HuH-7 (cell line): ENCODE data around the gene ZFAND4.
"Not testable (repeated sequence)": the region's sequence is repeated elsewhere in the genome, so short reads cannot be mapped to it uniquely, and the experiment has no call there.

ENCODE experiments used
- DNase-seq: peaks from one replicate; pipeline ENCODE4 v3.0.0; 2011; ENCODE audit warnings: low spot score

ZFAND4 gene

GRCh38 chr10:45672181-45673073 is at the start of gene ZFAND4:
Gene ZFAND4, minus strand, starts transcription at chr10:45672772. Its CDS starts 9,047 bp downstream, at chr10:45663725.
- DNase-seq = peak; percentile 85

DNA sequence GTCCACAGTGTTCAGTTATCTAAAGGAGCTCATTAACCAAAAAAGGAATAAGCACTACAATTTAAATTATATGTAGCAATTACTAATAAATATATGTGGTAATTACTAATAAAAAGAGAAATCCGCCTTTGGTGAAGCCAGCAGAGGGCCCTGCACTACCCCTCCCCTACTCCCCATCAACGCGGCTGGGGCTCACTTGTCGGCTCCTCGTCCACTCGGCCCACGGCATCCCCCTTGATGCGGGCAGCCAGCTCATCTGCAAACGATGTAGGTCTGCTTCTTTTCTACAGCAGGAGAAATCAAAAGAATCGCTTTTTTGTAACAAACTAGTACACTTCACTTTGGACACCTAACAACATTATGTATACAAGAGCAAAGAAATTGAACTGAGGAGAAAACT is 48.9 kb upstream of the ZFAND4 start:
- DNase-seq = not testable (repeated sequence)

GRCh38 chr10:45717642-45718041 is 45.1 kb upstream of the ZFAND4 start:
- DNase-seq = not testable (repeated sequence)

GRCh38 chr10:45717053-45717452 is 44.5 kb upstream of the ZFAND4 start:
- DNase-seq = not testable (repeated sequence)

- DNase-seq = not testable (repeated sequence)
Measured at GRCh38 chr10:45711223-45711622, 38.7 kb upstream of the ZFAND4 start.

DNA sequence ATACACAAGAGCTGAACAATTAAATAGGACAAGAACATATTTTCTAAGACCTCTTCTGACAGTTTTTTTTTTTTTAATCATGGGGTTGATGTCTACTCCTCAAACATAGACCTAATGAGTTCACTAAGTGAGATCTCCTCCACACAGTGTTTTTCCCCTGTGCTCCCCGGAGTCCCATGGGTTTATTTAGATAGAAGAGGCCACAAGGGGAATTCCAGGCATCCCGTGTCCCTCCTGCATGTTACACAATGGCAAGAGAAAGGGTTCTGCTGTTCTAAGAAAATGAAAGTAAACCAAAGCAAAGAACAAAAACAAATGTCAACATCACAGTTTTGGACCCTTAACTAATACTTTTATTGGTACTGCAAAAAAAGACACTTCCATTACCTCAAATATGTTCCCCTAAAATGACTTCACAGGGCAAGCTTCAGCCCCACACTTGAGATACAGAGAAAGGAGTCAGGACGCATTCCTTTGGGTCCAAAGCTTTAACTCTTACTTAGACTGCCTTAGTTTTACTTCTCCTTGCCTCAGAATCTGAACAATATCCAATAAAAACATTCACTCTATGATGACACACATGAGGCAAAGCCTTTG is 37.7 kb upstream of the ZFAND4 start:
- not testable (repeated sequence) for DNase-seq

GRCh38 chr10:45678467-45678866 is 5.9 kb upstream of the ZFAND4 start:
- not testable (repeated sequence) for DNase-seq

GRCh38 chr10:45675388-45675787 is 2.8 kb upstream of the ZFAND4 start:
- no peak for DNase-seq

GRCh38 chr10:45673074-45673648 is 589 bp upstream of the ZFAND4 start:
- no peak for DNase-seq

DNA sequence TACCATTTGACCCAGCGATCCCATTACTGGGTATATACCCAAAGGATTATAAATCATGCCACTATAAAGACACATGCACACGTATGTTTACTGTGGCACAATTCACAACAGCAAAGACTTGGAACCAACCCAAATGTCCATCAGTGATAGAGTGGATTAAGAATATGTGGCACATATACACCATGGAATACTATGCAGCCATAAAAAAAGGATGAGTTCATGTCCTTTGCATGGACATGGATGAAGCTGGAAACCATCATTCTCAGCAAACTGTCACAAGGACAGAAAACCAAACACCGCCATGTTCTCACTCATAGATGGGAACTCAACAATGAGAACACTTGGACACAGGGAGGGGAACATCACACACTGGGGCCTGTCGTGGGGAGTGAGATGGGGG is 1.3 kb downstream of the ZFAND4 start:
- not testable (repeated sequence) for DNase-seq

GRCh38 chr10:45669897-45670296 is 2.7 kb downstream of the ZFAND4 start:
- DNase-seq = not testable (repeated sequence)

DNA sequence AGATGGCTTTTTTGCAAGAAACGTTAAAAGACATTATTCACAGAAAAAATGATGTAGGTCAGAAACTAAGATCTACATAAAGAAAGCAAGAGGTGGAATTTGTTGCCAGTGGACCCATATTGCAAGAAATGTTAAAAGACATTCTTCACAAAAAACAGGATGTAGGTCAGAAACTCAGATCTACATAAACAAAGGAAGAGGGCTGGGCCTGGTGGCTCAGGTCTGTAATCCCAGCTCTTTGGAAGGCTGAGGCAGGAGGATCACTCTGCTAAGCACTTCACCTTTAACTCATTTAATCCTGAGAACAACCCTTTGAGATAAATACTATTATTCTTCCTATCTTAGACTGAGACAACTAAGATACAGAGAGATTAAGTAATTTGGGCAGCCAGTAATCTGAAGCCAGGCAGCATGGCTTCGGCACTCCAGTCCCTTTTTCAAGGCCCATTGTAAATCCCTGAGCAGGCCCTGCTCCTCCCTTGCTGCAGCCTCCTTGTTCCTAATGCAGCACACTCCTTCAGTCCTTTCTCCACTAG is 11.6 kb downstream of the ZFAND4 start:
- DNase-seq = no peak

DNA sequence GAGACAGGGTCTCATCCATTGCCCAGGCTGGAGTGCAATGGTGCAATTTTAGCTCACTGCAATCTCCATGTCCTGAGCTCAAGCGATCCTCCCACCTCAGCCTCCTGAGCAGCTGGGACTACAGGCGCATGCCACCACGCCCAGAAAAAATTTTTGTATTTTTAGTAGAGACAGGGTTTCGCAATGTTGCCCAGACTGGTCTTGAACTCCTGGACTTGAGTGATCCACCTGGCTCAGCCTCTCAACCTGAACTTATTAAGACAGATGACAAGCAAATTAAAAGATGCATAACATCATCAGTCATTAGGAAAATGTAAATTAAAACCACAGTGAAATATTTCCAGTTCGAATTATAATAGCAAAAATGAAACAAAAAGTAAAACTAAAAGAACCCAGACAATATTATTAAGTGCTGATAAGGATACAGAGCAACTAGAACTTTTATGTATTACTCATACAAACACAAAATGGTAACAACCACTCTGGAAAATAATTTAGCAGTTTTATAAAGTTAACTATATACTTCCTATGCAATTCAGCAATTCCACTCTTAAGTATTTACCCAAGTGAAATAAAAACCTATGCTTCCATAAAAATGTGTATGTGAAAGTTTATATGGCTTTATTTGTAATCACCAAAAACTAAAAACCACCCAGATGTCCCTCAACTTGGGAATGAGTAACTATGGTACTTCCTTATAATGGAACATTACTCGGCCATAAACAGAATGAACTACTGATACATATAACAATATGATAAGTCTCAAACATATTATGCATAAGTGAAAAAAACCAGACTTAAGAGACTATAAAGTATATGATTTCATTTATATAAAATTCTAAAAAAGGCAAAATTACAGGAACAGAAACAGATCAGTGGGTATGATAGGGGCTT is 15.3 kb downstream of the ZFAND4 start:
- no peak for DNase-seq

GRCh38 chr10:45655219-45655618 is 17.4 kb downstream of the ZFAND4 start:
- DNase-seq = no peak

DNA sequence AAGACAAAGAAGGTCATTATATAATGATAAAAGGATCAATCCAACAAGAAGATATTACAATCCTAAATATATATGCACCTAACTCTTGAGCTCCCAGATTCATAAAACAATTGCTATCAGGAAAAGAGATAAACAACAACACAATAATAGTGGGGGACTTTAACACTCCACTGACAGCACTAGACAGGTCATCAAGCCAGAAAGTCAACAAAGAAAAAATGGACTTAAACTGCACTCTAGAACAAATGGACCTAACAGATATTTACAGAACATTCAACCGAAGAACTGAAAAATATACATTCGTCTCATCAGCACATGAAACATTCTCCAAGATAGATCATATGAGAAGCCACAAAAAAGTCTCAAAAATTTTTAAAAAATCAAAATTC is 17.8 kb downstream of the ZFAND4 start:
- not testable (repeated sequence) for DNase-seq

DNA sequence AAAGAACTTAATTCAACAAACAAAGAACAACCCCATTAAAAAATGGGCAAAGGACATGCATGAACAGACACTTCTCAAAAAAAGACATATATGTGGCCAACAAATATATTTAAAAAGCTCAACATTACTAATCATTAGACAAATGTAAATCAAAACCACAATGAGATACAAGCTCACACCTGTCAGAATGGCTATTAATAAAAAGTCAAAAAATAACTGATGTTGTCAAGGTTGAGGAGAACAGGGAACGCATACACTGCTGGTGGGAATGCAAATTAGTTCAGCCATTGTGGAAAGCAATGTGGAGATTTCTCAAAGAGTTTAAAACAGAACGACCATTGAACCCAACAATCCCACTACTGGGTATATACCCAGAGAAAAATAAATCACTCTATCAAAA is 19.1 kb downstream of the ZFAND4 start:
- DNase-seq = no peak

- DNase-seq = no peak
Measured at GRCh38 chr10:45652511-45652910, 20.1 kb downstream of the ZFAND4 start.

DNA sequence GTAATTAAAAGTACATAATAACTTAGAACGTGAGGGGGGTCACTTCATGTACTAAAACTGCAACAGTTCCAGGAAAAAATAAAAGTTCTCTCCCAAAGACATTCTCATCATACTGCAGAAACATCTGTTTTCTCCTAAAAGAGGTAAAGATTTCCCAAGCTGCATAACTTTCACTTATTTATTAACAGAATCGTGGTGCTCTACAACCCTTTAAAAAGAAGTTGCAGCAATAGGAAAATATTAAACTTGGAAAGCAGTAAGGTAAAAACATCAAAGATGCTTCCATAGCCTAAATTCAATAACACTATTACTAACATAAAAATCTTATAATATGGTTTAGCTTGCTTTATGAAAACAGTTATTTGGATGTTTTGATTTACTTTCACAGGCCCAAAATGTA is 23.3 kb downstream of the ZFAND4 start:
- DNase-seq = no peak

DNA sequence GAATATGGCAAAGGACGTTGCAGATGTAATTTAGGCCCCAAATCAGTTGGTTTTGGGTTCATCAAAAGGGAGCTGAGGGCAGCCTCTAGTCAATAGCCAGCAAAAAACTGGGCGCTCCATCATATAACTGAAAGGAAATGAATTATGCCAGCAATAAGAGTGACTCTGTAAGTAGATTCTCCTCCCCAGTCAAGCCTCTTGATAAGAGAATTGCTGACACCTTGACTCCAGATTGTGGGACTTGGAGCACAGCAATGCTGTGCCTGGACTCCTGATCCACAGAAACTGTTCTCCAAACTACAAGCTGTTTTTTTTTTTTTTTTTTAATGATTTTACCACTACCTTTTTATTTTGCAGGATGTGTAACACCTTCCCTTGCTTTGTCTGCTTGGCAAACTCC is 25.5 kb downstream of the ZFAND4 start:
- DNase-seq = no peak

DNA sequence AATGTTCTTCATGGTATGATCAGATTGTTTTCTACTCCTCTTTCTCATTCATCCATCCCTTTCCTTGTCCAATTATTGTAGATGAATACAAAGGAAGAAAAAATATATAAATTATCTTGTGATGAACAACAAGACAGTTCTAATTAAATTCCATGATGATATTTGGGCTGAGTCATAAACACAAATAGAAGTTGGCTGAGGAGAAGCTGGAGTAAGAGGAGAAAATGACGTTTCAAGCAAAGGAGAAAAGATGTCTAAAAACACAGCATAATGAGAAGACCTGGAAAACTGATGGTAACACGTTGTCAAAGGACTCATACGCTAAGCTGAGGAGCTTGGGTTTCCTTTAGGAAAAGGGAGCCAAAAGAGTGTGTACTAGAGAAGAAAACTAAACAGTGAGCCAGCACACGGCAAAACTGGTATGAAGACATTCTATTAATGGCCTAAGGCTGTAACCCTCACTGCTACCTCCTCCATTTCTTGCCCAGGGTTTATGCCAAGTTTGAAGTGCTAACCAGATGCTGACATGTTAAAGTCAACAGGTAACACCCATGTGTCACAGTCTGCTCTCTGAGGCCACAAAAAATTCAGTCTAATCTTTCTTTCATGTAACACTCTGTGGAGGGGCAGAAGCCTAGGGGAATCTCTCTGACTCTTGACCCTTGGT is 26.1 kb downstream of the ZFAND4 start:
- no peak for DNase-seq

DNA sequence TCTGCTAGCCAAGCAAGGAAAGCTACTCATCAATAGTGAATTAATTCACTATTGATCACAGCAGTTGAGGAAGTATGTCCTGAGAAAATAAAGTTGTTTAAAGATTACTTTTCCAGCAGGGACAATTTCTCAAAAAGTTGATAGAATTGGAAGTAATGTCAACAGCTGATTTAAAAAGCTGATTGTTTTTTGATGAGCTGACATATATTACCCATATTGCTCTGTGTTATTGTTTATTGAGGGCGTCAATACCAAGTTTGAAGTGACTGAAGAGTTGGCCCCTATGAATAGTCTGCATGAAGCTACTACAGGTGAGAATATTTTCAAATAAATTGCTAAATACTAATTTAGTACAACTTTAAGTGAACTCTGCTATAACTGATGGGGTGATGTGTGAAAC is 28.0 kb downstream of the ZFAND4 start:
- DNase-seq = no peak
